Right lobe of liver (tissue), 4 donors: Measurements from ENCODE around the gene CEACAM18.

Experiments used
- CTCF ChIP-seq, 4 donors: fragments of 200-600 bp in 3 of 4; fragments of 450-650 bp in 1 of 4; IDR thresholded peaks; one replicate each; pipeline versions ENCODE4 v1.5.1 to v1.8.0; 2016 to 2022; ENCODE audit warnings: antibody characterized with exemption in 4 of 4, mild to moderate bottlenecking in 2 of 4
- POLR2A ChIP-seq: fragments of 450-650 bp; IDR thresholded peaks from one replicate; pipeline ENCODE4 v1.6.1; 2017; ENCODE audit warnings: antibody characterized with exemption, mild to moderate bottlenecking
- donor health status: DM: no; HTN: no; CAD: no.
- donor health status: DM: no; HTN: no; CAD: no.
- donor health status: DM: no; HTN: yes; CAD: no.

- TF ChIP-seq POLR2A: no peak
- TF ChIP-seq CTCF (IDR thresholded peaks at IDR 0.05): no peak
Measured at GRCh38 chr19:51535535-51535934, 57.2 kb downstream of the CEACAM18 start.
